ENCODE measurements around the gene NR5A2.

The NR5A2 gene

DNA sequence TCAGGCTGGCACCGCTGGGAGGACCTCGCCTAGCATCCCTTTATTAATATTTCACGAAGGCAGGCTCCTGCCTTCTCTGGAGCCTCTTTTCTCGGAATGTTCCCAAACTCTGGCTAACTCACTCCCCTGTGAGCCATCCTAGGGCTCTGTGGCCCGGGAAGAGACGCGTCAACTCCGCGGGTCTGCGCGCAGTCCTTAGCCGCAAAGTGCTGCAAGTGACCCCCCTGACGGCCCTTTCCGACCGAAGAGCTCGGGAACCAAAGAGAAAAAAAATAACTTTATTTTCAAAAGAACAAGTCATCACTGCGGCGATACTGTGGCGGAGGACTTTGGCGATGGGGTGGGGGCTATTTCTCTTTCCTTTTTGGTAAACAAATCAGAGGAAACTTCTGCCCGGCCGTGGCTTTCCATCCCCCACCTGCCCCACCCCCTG is 14.6 kb downstream of the NR5A2 start:
- in situ Hi-C loops (cut with MboI; ENCODE audit: low pct_unique_long_range_greater_than_20kb, low sequenced_read_pairs, unreplicated experiment) = no loop called here
- no peak for DNase-seq (ENCODE audit: low spot score)
- TF ChIP-seq, protein P1, sequence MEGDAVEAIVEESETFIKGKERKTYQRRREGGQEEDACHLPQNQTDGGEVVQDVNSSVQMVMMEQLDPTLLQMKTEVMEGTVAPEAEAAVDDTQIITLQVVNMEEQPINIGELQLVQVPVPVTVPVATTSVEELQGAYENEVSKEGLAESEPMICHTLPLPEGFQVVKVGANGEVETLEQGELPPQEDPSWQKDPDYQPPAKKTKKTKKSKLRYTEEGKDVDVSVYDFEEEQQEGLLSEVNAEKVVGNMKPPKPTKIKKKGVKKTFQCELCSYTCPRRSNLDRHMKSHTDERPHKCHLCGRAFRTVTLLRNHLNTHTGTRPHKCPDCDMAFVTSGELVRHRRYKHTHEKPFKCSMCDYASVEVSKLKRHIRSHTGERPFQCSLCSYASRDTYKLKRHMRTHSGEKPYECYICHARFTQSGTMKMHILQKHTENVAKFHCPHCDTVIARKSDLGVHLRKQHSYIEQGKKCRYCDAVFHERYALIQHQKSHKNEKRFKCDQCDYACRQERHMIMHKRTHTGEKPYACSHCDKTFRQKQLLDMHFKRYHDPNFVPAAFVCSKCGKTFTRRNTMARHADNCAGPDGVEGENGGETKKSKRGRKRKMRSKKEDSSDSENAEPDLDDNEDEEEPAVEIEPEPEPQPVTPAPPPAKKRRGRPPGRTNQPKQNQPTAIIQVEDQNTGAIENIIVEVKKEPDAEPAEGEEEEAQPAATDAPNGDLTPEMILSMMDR (IDR thresholded peaks at IDR 0.05; ENCODE audit: extremely low read depth, insufficient read depth, missing control alignments) = no peak

- peak; percentile 33 for DNase-seq (ENCODE audit: low spot score)
- in situ Hi-C loops (cut with MboI; ENCODE audit: low pct_unique_long_range_greater_than_20kb, low sequenced_read_pairs, unreplicated experiment) = no loop called here
- TF ChIP-seq, protein P1 (IDR thresholded peaks at IDR 0.05; ENCODE audit: extremely low read depth, insufficient read depth, missing control alignments) = no peak
These were observed 15.2 kb downstream of the NR5A2 start for GRCh38 chr1:200042552-200043335.

GRCh38 chr1:200043336-200043668 is 15.8 kb downstream of the NR5A2 start:
- in situ Hi-C loops (cut with MboI; ENCODE audit: low pct_unique_long_range_greater_than_20kb, low sequenced_read_pairs, unreplicated experiment) = no loop called here
- no peak for DNase-seq (ENCODE audit: low spot score)

GRCh38 chr1:200046115-200046514 is 18.6 kb downstream of the NR5A2 start:
- in situ Hi-C loops (cut with MboI; ENCODE audit: low pct_unique_long_range_greater_than_20kb, low sequenced_read_pairs, unreplicated experiment) = no loop called here
- TF ChIP-seq, protein P1 (IDR thresholded peaks at IDR 0.05; ENCODE audit: extremely low read depth, insufficient read depth, missing control alignments) = no peak
- DNase-seq (ENCODE audit: low spot score) = no peak

More at GRCh38 chr1:200043336-200043668, 15.8 kb downstream of the NR5A2 start:
- TF ChIP-seq, protein P1 (IDR thresholded peaks at IDR 0.05; ENCODE audit: extremely low read depth, insufficient read depth, missing control alignments) = no peak

- TF ChIP-seq, protein P1 (IDR thresholded peaks at IDR 0.05; ENCODE audit: extremely low read depth, insufficient read depth, missing control alignments) = no peak
- DNase-seq (ENCODE audit: low spot score) = no peak
- in situ Hi-C loops (cut with MboI; ENCODE audit: low pct_unique_long_range_greater_than_20kb, low sequenced_read_pairs, unreplicated experiment) = no loop called here
These were observed 20.7 kb downstream of the NR5A2 start for GRCh38 chr1:200048244-200048643.

GRCh38 chr1:200049810-200050209 is 22.3 kb downstream of the NR5A2 start:
- in situ Hi-C loops (cut with MboI; ENCODE audit: low pct_unique_long_range_greater_than_20kb, low sequenced_read_pairs, unreplicated experiment) = no loop called here
- DNase-seq (ENCODE audit: low spot score) = no peak
- TF ChIP-seq, protein P1 (IDR thresholded peaks at IDR 0.05; ENCODE audit: extremely low read depth, insufficient read depth, missing control alignments) = no peak
